Measurements from ENCODE around the gene DHX35. TPM values are rescaled to one million over a fixed set of nuclear protein-coding genes. Genes with fewer than 3 reads are reported as not detected.

The DHX35 gene
- total and polyA plus RNA-seq, 3 experiments from 2014 or later, result 6.0 to 20.5 (median 19.9) TPM

GRCh38 chr20:39038047-39038446, 75.9 kb downstream of the DHX35 start:
- Histone ChIP-seq H3K36me3 (ENCODE audit: insufficient read depth, low read length) (peaks cover 22% of the 10 kb centered on the region), H3K27me3 (ENCODE audit: insufficient read depth, low read length, poor library complexity, severe bottlenecking) (no peaks in the 10 kb centered on the region), H3K4me1 (ENCODE audit: insufficient read depth, low read length) (no peaks in the 10 kb centered on the region), H3K9me3 (ENCODE audit: low read length) (no peaks in the 10 kb centered on the region), H3K27ac (ENCODE audit: low read depth, low read length) (no peak overlapping the region), H3K4me3 (ENCODE audit: low read length) (no peak overlapping the region)
- ChIA-PET POLR2A (no interaction called here), CTCF (interaction anchor here (2.1 kb wide), 1 partner anchor 11 kb away, joined by 23 read pairs; no protein-coding TSS in a partner anchor)
- Mint-ChIP-seq H3K27me3 (no peaks in the 10 kb centered on the region), H3K9me3 (no peaks in the 10 kb centered on the region), H3K4me1 (no peaks in the 10 kb centered on the region), H3K36me3 (peaks cover 4 to 83% (median 34%) of the 10 kb centered on the region in 3 donors), H3K4me3 (no peak overlapping the region), H3K27ac (peak overlapping the region in 1 of 8 donors; percentile 17)
- no peak for DNase-seq

GRCh38 chr20:39038495-39038894, 76.4 kb downstream of the DHX35 start:
- CTCF ChIA-PET, result interaction anchor here (2.1 kb wide), 1 partner anchor 10 kb away, joined by 23 read pairs; no protein-coding TSS in a partner anchor
- no peaks in the 10 kb centered on the region for H3K9me3 Mint-ChIP-seq
- H3K4me1 Mint-ChIP-seq, result no peaks in the 10 kb centered on the region
- H3K27me3 Mint-ChIP-seq, result no peaks in the 10 kb centered on the region
- Histone ChIP-seq H3K27me3 (ENCODE audit: insufficient read depth, low read length, poor library complexity, severe bottlenecking) (no peaks in the 10 kb centered on the region), H3K36me3 (ENCODE audit: insufficient read depth, low read length) (peaks cover 22% of the 10 kb centered on the region), H3K4me1 (ENCODE audit: insufficient read depth, low read length) (no peaks in the 10 kb centered on the region), H3K27ac (ENCODE audit: low read depth, low read length) (no peak overlapping the region), H3K9me3 (ENCODE audit: low read length) (no peaks in the 10 kb centered on the region), H3K4me3 (ENCODE audit: low read length) (no peak overlapping the region)
- H3K36me3 Mint-ChIP-seq, result peaks cover 4 to 82% (median 37%) of the 10 kb centered on the region in 3 donors
- DNase-seq, result no peak
- H3K4me3 Mint-ChIP-seq, result no peak overlapping the region
- POLR2A ChIA-PET, result no interaction called here
- H3K27ac Mint-ChIP-seq, result no peak overlapping the region

- H3K36me3 ChIP-seq (ENCODE audit: insufficient read depth, low read length), result peaks cover 19% of the 10 kb centered on the region
- no peak overlapping the region for H3K27ac Mint-ChIP-seq
Measured at GRCh38 chr20:39039261-39039660, 77.1 kb downstream of the DHX35 start.

GRCh38 chr20:39040116-39040515, 78.0 kb downstream of the DHX35 start:
- Histone ChIP-seq H3K4me1 (ENCODE audit: insufficient read depth, low read length) (no peaks in the 10 kb centered on the region), H3K36me3 (ENCODE audit: insufficient read depth, low read length) (peaks cover 18% of the 10 kb centered on the region), H3K9me3 (ENCODE audit: low read length) (no peaks in the 10 kb centered on the region), H3K27me3 (ENCODE audit: insufficient read depth, low read length, poor library complexity, severe bottlenecking) (no peaks in the 10 kb centered on the region), H3K27ac (ENCODE audit: low read depth, low read length) (no peak overlapping the region), H3K4me3 (ENCODE audit: low read length) (no peak overlapping the region)
- Mint-ChIP-seq H3K36me3 (peaks cover 4 to 73% (median 37%) of the 10 kb centered on the region in 3 donors), H3K4me1 (no peaks in the 10 kb centered on the region), H3K4me3 (no peak overlapping the region), H3K9me3 (no peaks in the 10 kb centered on the region), H3K27me3 (no peaks in the 10 kb centered on the region), H3K27ac (no peak overlapping the region)
- POLR2A ChIA-PET, result no interaction called here
- CTCF ChIA-PET, result interaction anchor here (3.2 kb wide), 1 partner anchor 9 kb away, joined by 25 read pairs; no protein-coding TSS in a partner anchor
- DNase-seq, result no peak

More at GRCh38 chr20:39039261-39039660, 77.1 kb downstream of the DHX35 start:
- ChIA-PET POLR2A (interaction anchor here (0.6 kb wide), 1 partner anchor 198 kb away, joined by 7 read pairs; no protein-coding TSS in a partner anchor), CTCF (interaction anchor here (3.2 kb wide), 1 partner anchor 10 kb away, joined by 25 read pairs; no protein-coding TSS in a partner anchor)
- H3K27me3 ChIP-seq (ENCODE audit: insufficient read depth, low read length, poor library complexity, severe bottlenecking), result no peaks in the 10 kb centered on the region
- no peak for DNase-seq
- Mint-ChIP-seq H3K4me3 (no peak overlapping the region), H3K9me3 (no peaks in the 10 kb centered on the region), H3K36me3 (peaks cover 4 to 75% (median 37%) of the 10 kb centered on the region in 3 donors), H3K4me1 (no peaks in the 10 kb centered on the region), H3K27me3 (no peaks in the 10 kb centered on the region)
- H3K9me3 ChIP-seq (ENCODE audit: low read length), result no peaks in the 10 kb centered on the region
- no peak overlapping the region for H3K27ac ChIP-seq (ENCODE audit: low read depth, low read length)
- H3K4me1 ChIP-seq (ENCODE audit: insufficient read depth, low read length), result no peaks in the 10 kb centered on the region
- H3K4me3 ChIP-seq (ENCODE audit: low read length), result no peak overlapping the region

- Histone ChIP-seq H3K27me3 (ENCODE audit: insufficient read depth, low read length, poor library complexity, severe bottlenecking) (no peaks in the 10 kb centered on the region), H3K9me3 (ENCODE audit: low read length) (no peaks in the 10 kb centered on the region), H3K4me3 (ENCODE audit: low read length) (no peak overlapping the region), H3K4me1 (ENCODE audit: insufficient read depth, low read length) (no peaks in the 10 kb centered on the region), H3K36me3 (ENCODE audit: insufficient read depth, low read length) (peaks cover 18% of the 10 kb centered on the region), H3K27ac (ENCODE audit: low read depth, low read length) (no peak overlapping the region)
- no peak for DNase-seq
- POLR2A ChIA-PET, result no interaction called here
- peak overlapping the region in 2 of 8 donors; percentile 25 to 54 for H3K27ac Mint-ChIP-seq
- H3K27me3 Mint-ChIP-seq, result no peaks in the 10 kb centered on the region
- H3K9me3 Mint-ChIP-seq, result no peaks in the 10 kb centered on the region
- peaks cover 4 to 64% (median 32%) of the 10 kb centered on the region in 3 donors for H3K36me3 Mint-ChIP-seq
- H3K4me1 Mint-ChIP-seq, result no peaks in the 10 kb centered on the region
- CTCF ChIA-PET, result interaction anchor here (0.9 to 3.2 kb wide), 2 partner anchors 8 to 40 kb away, joined by 3 to 25 read pairs; no protein-coding TSS in a partner anchor
- H3K4me3 Mint-ChIP-seq, result no peak overlapping the region
Measured at GRCh38 chr20:39041067-39041466, 78.9 kb downstream of the DHX35 start.

GRCh38 chr20:39042279-39043150, 80.4 kb downstream of the DHX35 start:
- Histone ChIP-seq H3K4me1 (ENCODE audit: insufficient read depth, low read length) (no peaks in the 10 kb centered on the region), H3K27ac (ENCODE audit: low read depth, low read length) (no peak overlapping the region), H3K9me3 (ENCODE audit: low read length) (no peaks in the 10 kb centered on the region), H3K27me3 (ENCODE audit: insufficient read depth, low read length, poor library complexity, severe bottlenecking) (no peaks in the 10 kb centered on the region), H3K36me3 (ENCODE audit: insufficient read depth, low read length) (peaks cover 9% of the 10 kb centered on the region), H3K4me3 (ENCODE audit: low read length) (no peak overlapping the region)
- no peaks in the 10 kb centered on the region for H3K9me3 Mint-ChIP-seq
- POLR2A ChIA-PET, result interaction anchor here (0.6 kb wide), 1 partner anchor 313 kb away, joined by 3 read pairs; no protein-coding TSS in a partner anchor
- H3K27me3 Mint-ChIP-seq, result no peaks in the 10 kb centered on the region
- H3K4me1 Mint-ChIP-seq, result no peaks in the 10 kb centered on the region
- H3K27ac Mint-ChIP-seq, result peak overlapping the region in 2 of 8 donors; percentile 14 to 15
- CTCF ChIA-PET, result no interaction called here
- no peak for DNase-seq
- H3K36me3 Mint-ChIP-seq, result peaks cover 4 to 54% (median 24%) of the 10 kb centered on the region in 3 donors
- H3K4me3 Mint-ChIP-seq, result no peak overlapping the region

- Mint-ChIP-seq H3K4me1 (peaks cover under 1 to 3% (median 2%) of the 10 kb centered on the region in 3 donors), H3K4me3 (no peak overlapping the region), H3K27me3 (no peaks in the 10 kb centered on the region), H3K27ac (peak overlapping the region in 1 of 8 donors; percentile 45), H3K9me3 (no peaks in the 10 kb centered on the region), H3K36me3 (peaks cover 0 to 35% (median 13%) of the 10 kb centered on the region in 3 donors)
- no peak for DNase-seq
- Histone ChIP-seq H3K36me3 (ENCODE audit: insufficient read depth, low read length) (no peaks in the 10 kb centered on the region), H3K9me3 (ENCODE audit: low read length) (no peaks in the 10 kb centered on the region), H3K4me3 (ENCODE audit: low read length) (no peak overlapping the region), H3K27ac (ENCODE audit: low read depth, low read length) (no peak overlapping the region), H3K4me1 (ENCODE audit: insufficient read depth, low read length) (peaks cover 2% of the 10 kb centered on the region), H3K27me3 (ENCODE audit: insufficient read depth, low read length, poor library complexity, severe bottlenecking) (no peaks in the 10 kb centered on the region)
- POLR2A ChIA-PET, result no interaction called here
- CTCF ChIA-PET, result interaction anchor here (0.7 to 9.9 kb wide), 2 partner anchors 23 to 35 kb away, joined by 3 to 202 read pairs; no protein-coding TSS in a partner anchor
Measured at GRCh38 chr20:39044501-39044900, 82.4 kb downstream of the DHX35 start.

- no peaks in the 10 kb centered on the region for H3K36me3 ChIP-seq (ENCODE audit: insufficient read depth, low read length)
- H3K4me1 ChIP-seq (ENCODE audit: insufficient read depth, low read length), result peaks cover 9% of the 10 kb centered on the region
- Mint-ChIP-seq H3K9me3 (no peaks in the 10 kb centered on the region), H3K4me1 (peaks cover 5 to 13% (median 8%) of the 10 kb centered on the region in 3 donors), H3K4me3 (no peak overlapping the region), H3K27me3 (no peaks in the 10 kb centered on the region), H3K27ac (peak overlapping the region in 1 of 8 donors; percentile 36), H3K36me3 (peaks cover 0 to 25% (median 13%) of the 10 kb centered on the region in 3 donors)
- H3K27me3 ChIP-seq (ENCODE audit: insufficient read depth, low read length, poor library complexity, severe bottlenecking), result no peaks in the 10 kb centered on the region
- no peak overlapping the region for H3K27ac ChIP-seq (ENCODE audit: low read depth, low read length)
- ChIA-PET POLR2A (interaction anchor here (0.7 kb wide), 1 partner anchor 286 kb away, joined by 5 read pairs; no protein-coding TSS in a partner anchor), CTCF (interaction anchor here (0.6 to 9.9 kb wide), 4 partner anchors 34 to 408 kb away, joined by 3 to 202 read pairs (median 5); partner anchors contain the start of gene FAM83D)
- H3K9me3 ChIP-seq (ENCODE audit: low read length), result no peaks in the 10 kb centered on the region
- no peak overlapping the region for H3K4me3 ChIP-seq (ENCODE audit: low read length)
- no peak for DNase-seq
Measured at GRCh38 chr20:39045676-39046075, 83.5 kb downstream of the DHX35 start.

Data from CD8-positive, alpha-beta memory T cell (primary cell).